ENCODE results near the gene EIF4G1. TPM values are rescaled to one million over a fixed set of nuclear protein-coding genes. Genes with fewer than 3 reads are reported as not detected.

Gene EIF4G1
- total RNA-seq, 2 experiments from 2014 or later, result 479 to 556 TPM

DNA sequence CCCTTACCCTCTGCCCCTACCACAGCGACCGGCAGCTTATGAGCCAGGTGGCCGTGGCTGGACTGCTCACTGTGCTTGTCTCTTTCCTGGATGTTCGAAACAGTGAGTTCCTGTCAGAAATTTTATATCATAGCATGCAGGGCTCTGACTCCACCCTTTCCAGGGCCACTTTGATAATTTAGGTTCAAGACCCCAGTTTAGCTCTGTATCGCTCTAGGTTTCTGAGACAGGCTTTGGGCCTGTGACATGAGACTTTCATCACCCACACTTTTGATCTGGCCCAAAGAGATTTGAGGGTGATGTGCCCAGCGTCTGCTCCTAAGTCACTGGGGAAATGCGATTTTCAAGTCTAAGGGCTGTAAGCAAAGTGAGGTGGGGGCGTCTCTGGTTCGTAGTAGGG, 6.5 kb upstream of the EIF4G1 start:
- Mint-ChIP-seq H3K27ac (no peak overlapping the region), H3K36me3 (ENCODE audit: low read depth) (peaks cover 58% of the 10 kb centered on the region), H3K4me1 (peaks cover 4% of the 10 kb centered on the region), H3K4me3 (no peak overlapping the region), H3K27me3 (no peaks in the 10 kb centered on the region), H3K9me3 (ENCODE audit: low read depth) (no peaks in the 10 kb centered on the region)
- ATAC-seq (no peak), DNase-seq (no peak)
- POLR2A ChIA-PET, result no interaction called here
- intact Hi-C loops (cut with DNase I, micrococcal nuclease), result no loop called here
- CTCF ChIA-PET, result interaction anchor here (0.8 kb wide), 1 partner anchor 40 kb away, joined by 3 read pairs; no protein-coding TSS in a partner anchor

DNA sequence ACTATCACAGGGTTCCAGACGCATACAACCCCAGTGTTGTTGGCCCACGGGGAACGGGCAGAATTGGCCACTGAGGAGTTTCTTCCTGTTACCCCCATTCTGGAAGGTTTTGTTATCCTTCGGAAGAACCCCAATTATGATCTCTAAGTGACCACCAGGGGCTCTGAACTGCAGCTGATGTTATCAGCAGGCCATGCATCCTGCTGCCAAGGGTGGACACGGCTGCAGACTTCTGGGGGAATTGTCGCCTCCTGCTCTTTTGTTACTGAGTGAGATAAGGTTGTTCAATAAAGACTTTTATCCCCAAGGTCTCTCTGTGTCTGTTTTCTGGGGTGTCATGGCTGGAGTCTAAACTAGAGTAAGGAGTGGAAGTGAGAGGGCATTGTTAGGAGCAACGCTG, 5.7 kb upstream of the EIF4G1 start:
- H3K4me3 Mint-ChIP-seq, result no peak overlapping the region
- CTCF ChIA-PET, result interaction anchor here (0.6 kb wide), 1 partner anchor 63 kb away, joined by 3 read pairs; no protein-coding TSS in a partner anchor
- H3K36me3 Mint-ChIP-seq (ENCODE audit: low read depth), result peaks cover 50% of the 10 kb centered on the region

DNA sequence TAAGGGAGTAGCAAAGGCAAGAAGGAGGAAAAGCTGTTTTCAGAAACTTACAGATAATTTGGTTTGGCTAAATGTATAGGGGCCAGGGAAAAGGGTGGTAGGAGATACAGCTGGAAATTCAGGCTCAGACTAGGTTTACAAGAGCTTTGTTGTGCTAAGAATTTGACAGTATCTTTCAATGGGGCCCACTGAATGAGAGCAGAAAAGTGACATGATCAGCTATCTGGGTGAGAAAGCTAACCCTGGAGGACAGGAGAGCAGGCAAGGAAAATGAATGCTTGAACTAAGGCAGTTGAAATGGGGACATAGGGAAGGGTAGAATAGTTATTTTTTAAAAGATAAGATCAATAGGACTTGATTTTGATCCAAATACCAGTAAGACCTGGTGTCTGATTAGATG, 2.8 kb upstream of the EIF4G1 start:
- DNase-seq (no peak), ATAC-seq (no peak)
- intact Hi-C loops (cut with DNase I, micrococcal nuclease), result no loop called here
- Mint-ChIP-seq H3K36me3 (ENCODE audit: low read depth) (peaks cover 38% of the 10 kb centered on the region), H3K27ac (no peak overlapping the region), H3K27me3 (no peaks in the 10 kb centered on the region), H3K9me3 (ENCODE audit: low read depth) (no peaks in the 10 kb centered on the region), H3K4me3 (no peak overlapping the region), H3K4me1 (peaks cover 12% of the 10 kb centered on the region)
- CTCF ChIA-PET, result interaction anchor here (0.6 kb wide), 1 partner anchor 9 kb away, joined by 3 read pairs; no protein-coding TSS in a partner anchor
- POLR2A ChIA-PET, result interaction anchor here (1.1 kb wide), 2 partner anchors 9 to 11 kb away, joined by 3 to 4 read pairs; no protein-coding TSS in a partner anchor

More for the DNA sequence above, 5.7 kb upstream of the EIF4G1 start:
- ATAC-seq, result no peak
- intact Hi-C loops (cut with DNase I, micrococcal nuclease), result no loop called here
- no peaks in the 10 kb centered on the region for H3K9me3 Mint-ChIP-seq (ENCODE audit: low read depth)
- no peaks in the 10 kb centered on the region for H3K27me3 Mint-ChIP-seq
- no peak for DNase-seq
- POLR2A ChIA-PET, result no interaction called here
- peak overlapping the region; percentile 9 for H3K27ac Mint-ChIP-seq
- H3K4me1 Mint-ChIP-seq, result peaks cover 4% of the 10 kb centered on the region

DNA sequence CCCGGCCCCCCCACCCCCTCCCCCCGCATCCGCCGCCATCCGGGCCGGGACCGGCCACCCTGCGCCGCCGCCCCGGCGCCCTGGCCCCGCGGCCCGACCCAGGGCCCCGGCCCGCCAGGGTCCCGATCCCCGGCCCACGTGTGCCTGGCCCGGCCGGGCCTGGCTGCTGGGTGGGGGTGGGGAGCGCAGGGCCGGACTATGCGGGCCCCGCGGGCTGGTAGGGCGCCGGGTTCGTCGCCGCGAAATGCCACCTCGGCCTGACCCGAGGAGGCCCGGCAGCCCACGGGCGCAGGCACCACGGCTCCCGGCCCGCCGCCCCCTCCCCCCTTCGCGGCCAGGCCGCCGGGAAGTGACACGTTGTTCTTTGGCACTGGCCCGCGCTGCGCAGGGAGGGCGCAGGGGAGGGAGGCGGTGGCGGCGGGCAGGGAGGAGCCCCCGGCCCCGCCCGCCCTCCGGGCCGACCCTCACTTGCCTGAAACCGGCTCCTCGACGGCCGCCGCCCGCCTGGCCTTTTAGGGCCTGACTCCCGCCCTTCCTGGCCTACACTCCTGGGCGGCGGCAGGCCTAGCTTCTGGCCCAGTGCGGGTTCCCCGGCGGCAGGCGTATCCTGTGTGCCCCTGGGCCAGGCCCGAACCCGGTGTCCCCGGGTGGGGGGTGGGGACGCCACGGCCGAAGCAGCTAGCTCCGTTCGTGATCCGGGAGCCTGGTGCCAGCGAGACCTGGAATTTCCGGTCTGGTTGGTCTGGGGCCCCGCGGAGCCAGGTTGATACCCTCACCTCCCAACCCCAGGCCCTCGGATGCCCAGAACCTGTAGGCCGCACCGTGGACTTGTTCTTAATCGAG, 515 bp downstream of the EIF4G1 start:
- intact Hi-C loops (cut with DNase I, micrococcal nuclease), result loop anchor here (1.0 to 5.0 kb wide), 9 partner anchors 16 to 678 kb away; partner anchors contain the start of genes AP2M1 (in 2 of the 2), EEF1AKMT4 (in 2 of the 2), PSMD2 (in 2 of the 2) and ABCF3 (in 1 of the 2)
- Mint-ChIP-seq H3K4me1 (peaks cover 34% of the 10 kb centered on the region), H3K27me3 (no peaks in the 10 kb centered on the region), H3K9me3 (ENCODE audit: low read depth) (no peaks in the 10 kb centered on the region), H3K36me3 (ENCODE audit: low read depth) (peaks cover 32% of the 10 kb centered on the region), H3K27ac (peak overlapping the region; percentile 88), H3K4me3 (peak overlapping the region; percentile 84)
- DNase-seq, result peak; percentile 74
- POLR2A ChIA-PET, result interaction anchor here (2.2 kb wide), 1 partner anchor 10 kb away, joined by 10 read pairs; no protein-coding TSS in a partner anchor
- CTCF ChIA-PET, result interaction anchor here (0.6 kb wide), 1 partner anchor 33 kb away, joined by 3 read pairs; no protein-coding TSS in a partner anchor
- ATAC-seq, result peak; percentile 37

DNA sequence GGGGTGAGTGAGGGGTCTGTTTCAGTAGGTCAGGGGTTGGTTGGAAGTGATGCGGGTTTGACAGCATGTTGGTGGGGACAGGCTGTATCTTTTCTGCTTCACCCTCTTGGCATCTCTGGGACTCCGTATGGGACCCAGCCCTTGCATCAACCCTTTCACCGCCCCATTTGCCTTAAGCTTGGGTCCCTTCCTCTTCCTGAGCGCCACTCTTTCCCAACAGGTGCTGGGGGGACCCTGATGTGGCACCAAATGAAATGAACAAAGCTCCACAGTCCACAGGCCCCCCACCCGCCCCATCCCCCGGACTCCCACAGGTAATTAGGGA, 1.1 kb downstream of the EIF4G1 start:
- no peak for DNase-seq
- Mint-ChIP-seq H3K36me3 (ENCODE audit: low read depth) (peaks cover 34% of the 10 kb centered on the region), H3K4me1 (peaks cover 37% of the 10 kb centered on the region), H3K27me3 (no peaks in the 10 kb centered on the region), H3K9me3 (ENCODE audit: low read depth) (no peaks in the 10 kb centered on the region), H3K4me3 (peak overlapping the region; percentile 84), H3K27ac (peak overlapping the region; percentile 88)
- CTCF ChIA-PET, result interaction anchor here (1.1 kb wide), 1 partner anchor 13 kb away, joined by 3 read pairs; no protein-coding TSS in a partner anchor
- peak; percentile 6 for ATAC-seq
- intact Hi-C loops (cut with DNase I, micrococcal nuclease), result loop anchor here (2.0 to 5.0 kb wide), 3 partner anchors 47 to 678 kb away; partner anchors contain the start of genes AP2M1 (in 1 of the 2) and KLHL24 (in 1 of the 2)
- POLR2A ChIA-PET, result interaction anchor here (2.2 kb wide), 1 partner anchor 10 kb away, joined by 10 read pairs; no protein-coding TSS in a partner anchor

DNA sequence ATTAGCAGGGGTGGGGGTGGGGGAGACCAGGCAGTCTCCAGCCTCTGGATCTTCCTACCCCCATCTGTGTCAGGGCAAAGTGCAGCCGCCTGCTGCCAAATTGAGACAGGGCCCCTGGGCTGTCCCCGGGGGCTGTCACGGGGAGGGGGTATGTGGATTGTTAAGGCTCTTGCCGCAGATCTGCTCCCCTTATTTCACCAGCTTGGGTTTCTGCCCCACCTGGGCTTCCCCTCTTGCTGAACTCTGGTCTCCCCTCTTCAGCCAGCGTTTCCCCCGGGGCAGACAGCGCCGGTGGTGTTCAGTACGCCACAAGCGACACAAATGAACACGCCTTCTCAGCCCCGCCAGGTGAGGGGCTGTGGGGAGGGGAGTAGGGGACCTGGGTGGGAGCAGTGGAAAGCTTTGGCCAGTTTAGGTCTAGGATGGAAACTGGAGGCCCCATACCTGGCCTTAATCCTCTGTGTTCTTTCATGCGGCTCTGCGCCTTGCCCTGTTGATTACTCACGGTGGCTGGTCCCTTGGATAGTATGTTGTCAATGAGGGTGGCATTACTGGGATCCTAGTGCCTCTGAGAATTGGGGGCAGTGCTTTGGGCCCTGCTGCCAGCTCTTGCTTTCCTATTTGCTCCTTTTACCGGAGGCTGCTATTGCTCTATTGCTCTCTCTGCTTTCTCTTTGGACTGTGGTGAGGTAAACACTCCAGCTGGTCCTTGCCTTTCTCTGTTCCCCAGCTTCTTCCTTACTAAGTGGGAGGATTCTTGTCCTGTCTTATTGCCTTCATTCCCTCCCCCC, 1.7 kb downstream of the EIF4G1 start:
- ChIA-PET POLR2A (interaction anchor here (0.8 to 2.2 kb wide), 4 partner anchors 9 to 80 kb away, joined by 3 to 10 read pairs (median 4); no protein-coding TSS in a partner anchor), CTCF (interaction anchor here (0.8 to 1.1 kb wide), 2 partner anchors 12 to 132 kb away, joined by 3 read pairs; no protein-coding TSS in a partner anchor)
- Mint-ChIP-seq H3K27ac (peak overlapping the region; percentile 88), H3K4me3 (peak overlapping the region; percentile 84), H3K4me1 (peaks cover 39% of the 10 kb centered on the region), H3K36me3 (ENCODE audit: low read depth) (peaks cover 39% of the 10 kb centered on the region), H3K27me3 (no peaks in the 10 kb centered on the region), H3K9me3 (ENCODE audit: low read depth) (no peaks in the 10 kb centered on the region)
- DNase-seq (no peak), ATAC-seq (no peak)
- intact Hi-C loops (cut with DNase I, micrococcal nuclease), result loop anchor here (1.0 to 5.0 kb wide), 4 partner anchors 18 to 679 kb away; partner anchors contain the start of genes AP2M1 (in 1 of the 2) and KLHL24 (in 1 of the 2)

DNA sequence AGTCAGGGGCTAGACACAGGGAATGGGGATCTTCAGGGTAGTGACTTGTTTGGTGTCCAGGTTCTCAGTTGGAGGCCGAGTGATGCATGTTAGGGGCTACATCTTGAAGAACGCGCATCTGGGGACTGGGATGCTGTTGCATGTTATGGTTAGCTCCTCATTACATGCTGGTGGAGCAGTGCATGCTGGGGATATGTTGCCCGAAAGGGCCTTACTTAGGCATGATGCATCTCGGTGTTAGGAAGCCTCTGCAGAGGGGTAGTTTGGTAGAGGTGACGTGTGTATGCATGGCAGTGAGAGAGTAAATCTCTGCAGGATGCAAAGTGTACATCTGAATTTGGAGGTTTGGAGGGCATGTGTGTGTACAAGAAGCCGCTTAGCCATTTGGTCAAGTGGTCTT, 2.4 kb downstream of the EIF4G1 start:
- intact Hi-C loops (cut with DNase I, micrococcal nuclease), result loop anchor here (1.0 to 5.0 kb wide), 3 partner anchors 18 to 679 kb away; partner anchors contain the start of genes AP2M1 (in 1 of the 2) and KLHL24 (in 1 of the 2)
- Mint-ChIP-seq H3K9me3 (ENCODE audit: low read depth) (no peaks in the 10 kb centered on the region), H3K4me3 (peak overlapping the region; percentile 84), H3K27ac (peak overlapping the region; percentile 88), H3K4me1 (peaks cover 39% of the 10 kb centered on the region), H3K27me3 (no peaks in the 10 kb centered on the region), H3K36me3 (ENCODE audit: low read depth) (peaks cover 46% of the 10 kb centered on the region)
- ATAC-seq (no peak), DNase-seq (no peak)
- POLR2A ChIA-PET, result interaction anchor here (0.8 to 2.2 kb wide), 4 partner anchors 8 to 80 kb away, joined by 3 to 10 read pairs (median 4); no protein-coding TSS in a partner anchor
- CTCF ChIA-PET, result interaction anchor here (0.8 kb wide), 1 partner anchor 133 kb away, joined by 3 read pairs; no protein-coding TSS in a partner anchor

DNA sequence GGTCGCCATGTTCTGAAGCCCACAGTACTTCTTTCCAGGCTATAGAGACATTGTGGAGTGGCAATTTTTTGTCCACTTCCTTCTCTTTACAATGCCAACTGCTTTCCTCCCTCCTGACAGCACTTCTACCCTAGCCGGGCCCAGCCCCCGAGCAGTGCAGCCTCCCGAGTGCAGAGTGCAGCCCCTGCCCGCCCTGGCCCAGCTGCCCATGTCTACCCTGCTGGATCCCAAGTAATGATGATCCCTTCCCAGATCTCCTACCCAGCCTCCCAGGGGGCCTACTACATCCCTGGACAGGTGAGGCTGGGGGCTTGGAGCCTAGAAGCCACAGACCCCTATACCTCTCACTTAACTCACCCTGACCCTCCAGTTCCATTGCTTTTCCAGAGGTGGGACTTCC, 2.8 kb downstream of the EIF4G1 start:
- H3K36me3 Mint-ChIP-seq (ENCODE audit: low read depth), result peaks cover 49% of the 10 kb centered on the region
- no peak for ATAC-seq
- H3K27me3 Mint-ChIP-seq, result no peaks in the 10 kb centered on the region
- H3K4me1 Mint-ChIP-seq, result peaks cover 39% of the 10 kb centered on the region
- H3K4me3 Mint-ChIP-seq, result peak overlapping the region; percentile 84
- no peak for DNase-seq
- intact Hi-C loops (cut with DNase I, micrococcal nuclease), result loop anchor here (5.0 kb wide), 2 partner anchors 145 to 680 kb away; partner anchors contain the start of genes AP2M1 (in 1 of the 2) and KLHL24 (in 1 of the 2)
- no peaks in the 10 kb centered on the region for H3K9me3 Mint-ChIP-seq (ENCODE audit: low read depth)
- CTCF ChIA-PET, result no interaction called here
- POLR2A ChIA-PET, result no interaction called here
- peak overlapping the region; percentile 35 for H3K27ac Mint-ChIP-seq

DNA sequence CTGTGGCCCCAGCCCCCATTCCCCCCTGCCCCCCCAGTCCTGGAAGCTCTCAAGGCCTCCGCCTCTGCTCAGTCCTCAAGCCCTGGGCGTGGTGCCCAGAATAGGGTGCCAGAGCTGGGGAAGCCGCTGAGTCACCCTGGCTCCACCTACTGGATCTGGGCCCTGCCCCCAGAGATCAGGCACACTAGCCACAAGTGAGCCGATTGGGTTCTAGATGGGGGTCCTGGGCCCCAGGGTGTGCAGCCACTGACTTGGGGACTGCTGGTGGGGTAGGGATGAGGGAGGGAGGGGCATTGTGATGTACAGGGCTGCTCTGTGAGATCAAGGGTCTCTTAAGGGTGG, 5.7 kb downstream of the EIF4G1 start:
- ChIA-PET POLR2A (interaction anchor here (0.6 kb wide), 1 partner anchor 17 kb away, joined by 3 read pairs; no protein-coding TSS in a partner anchor), CTCF (interaction anchor here (1.6 kb wide), 1 partner anchor 70 kb away, joined by 5 read pairs; the partner anchor contains the start of gene EEF1AKMT4)
- no peaks in the 10 kb centered on the region for H3K27me3 Mint-ChIP-seq
- DNase-seq, result peak; percentile 76
- H3K9me3 Mint-ChIP-seq (ENCODE audit: low read depth), result no peaks in the 10 kb centered on the region
- peaks cover 77% of the 10 kb centered on the region for H3K36me3 Mint-ChIP-seq (ENCODE audit: low read depth)
- H3K27ac Mint-ChIP-seq, result peak overlapping the region; percentile 57
- intact Hi-C loops (cut with DNase I, micrococcal nuclease), result no loop called here
- peaks cover 54% of the 10 kb centered on the region for H3K4me1 Mint-ChIP-seq
- no peak overlapping the region for H3K4me3 Mint-ChIP-seq
- ATAC-seq, result peak; percentile 78

DNA sequence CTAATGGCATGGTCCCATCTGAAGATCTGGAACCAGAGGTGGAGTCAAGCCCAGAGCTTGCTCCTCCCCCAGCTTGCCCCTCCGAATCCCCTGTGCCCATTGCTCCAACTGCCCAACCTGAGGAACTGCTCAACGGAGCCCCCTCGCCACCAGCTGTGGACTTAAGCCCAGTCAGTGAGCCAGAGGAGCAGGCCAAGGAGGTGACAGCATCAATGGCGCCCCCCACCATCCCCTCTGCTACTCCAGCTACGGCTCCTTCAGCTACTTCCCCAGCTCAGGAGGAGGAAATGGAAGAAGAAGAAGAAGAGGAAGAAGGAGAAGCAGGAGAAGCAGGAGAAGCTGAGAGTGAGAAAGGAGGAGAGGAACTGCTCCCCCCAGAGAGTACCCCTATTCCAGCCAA, 7.3 kb downstream of the EIF4G1 start:
- CTCF ChIA-PET, result no interaction called here

More for the DNA sequence above, 7.3 kb downstream of the EIF4G1 start:
- Mint-ChIP-seq H3K9me3 (ENCODE audit: low read depth) (no peaks in the 10 kb centered on the region), H3K36me3 (ENCODE audit: low read depth) (peaks cover 82% of the 10 kb centered on the region), H3K4me1 (peaks cover 58% of the 10 kb centered on the region), H3K27ac (peak overlapping the region; percentile 39), H3K27me3 (no peaks in the 10 kb centered on the region), H3K4me3 (no peak overlapping the region)
- ATAC-seq (no peak), DNase-seq (no peak)
- intact Hi-C loops (cut with DNase I, micrococcal nuclease), result no loop called here
- POLR2A ChIA-PET, result no interaction called here

All from activated CD4-positive, alpha-beta T cell treated with anti-CD3 and anti-CD28 coated beads for 36 hours (primary cell).